ENCODE results near the gene GPC6.

Gene GPC6

GRCh38 chr13:94129490-94129894 is 902.9 kb downstream of the GPC6 start:
- no peak overlapping the region for H3K4me3 Mint-ChIP-seq
- H3K27ac Mint-ChIP-seq: peak overlapping the region; percentile 46
- no peaks in the 10 kb centered on the region for H3K27me3 Mint-ChIP-seq (ENCODE audit: low read depth, poor library complexity)
- TF ChIP-seq, protein P1, sequence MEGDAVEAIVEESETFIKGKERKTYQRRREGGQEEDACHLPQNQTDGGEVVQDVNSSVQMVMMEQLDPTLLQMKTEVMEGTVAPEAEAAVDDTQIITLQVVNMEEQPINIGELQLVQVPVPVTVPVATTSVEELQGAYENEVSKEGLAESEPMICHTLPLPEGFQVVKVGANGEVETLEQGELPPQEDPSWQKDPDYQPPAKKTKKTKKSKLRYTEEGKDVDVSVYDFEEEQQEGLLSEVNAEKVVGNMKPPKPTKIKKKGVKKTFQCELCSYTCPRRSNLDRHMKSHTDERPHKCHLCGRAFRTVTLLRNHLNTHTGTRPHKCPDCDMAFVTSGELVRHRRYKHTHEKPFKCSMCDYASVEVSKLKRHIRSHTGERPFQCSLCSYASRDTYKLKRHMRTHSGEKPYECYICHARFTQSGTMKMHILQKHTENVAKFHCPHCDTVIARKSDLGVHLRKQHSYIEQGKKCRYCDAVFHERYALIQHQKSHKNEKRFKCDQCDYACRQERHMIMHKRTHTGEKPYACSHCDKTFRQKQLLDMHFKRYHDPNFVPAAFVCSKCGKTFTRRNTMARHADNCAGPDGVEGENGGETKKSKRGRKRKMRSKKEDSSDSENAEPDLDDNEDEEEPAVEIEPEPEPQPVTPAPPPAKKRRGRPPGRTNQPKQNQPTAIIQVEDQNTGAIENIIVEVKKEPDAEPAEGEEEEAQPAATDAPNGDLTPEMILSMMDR (IDR thresholded peaks at IDR 0.05): no peak
- no peaks in the 10 kb centered on the region for H3K36me3 Mint-ChIP-seq (ENCODE audit: low read depth)
- peaks cover 15% of the 10 kb centered on the region for H3K4me1 Mint-ChIP-seq
- no peak for DNase-seq
- H3K9me3 Mint-ChIP-seq: no peaks in the 10 kb centered on the region

- H3K27ac Mint-ChIP-seq: no peak overlapping the region
- H3K4me3 Mint-ChIP-seq: no peak overlapping the region
- TF ChIP-seq, protein P1 (IDR thresholded peaks at IDR 0.05): no peak
- H3K27me3 Mint-ChIP-seq (ENCODE audit: low read depth, poor library complexity): no peaks in the 10 kb centered on the region
- no peaks in the 10 kb centered on the region for H3K36me3 Mint-ChIP-seq (ENCODE audit: low read depth)
- DNase-seq: no peak
- no peaks in the 10 kb centered on the region for H3K9me3 Mint-ChIP-seq
- H3K4me1 Mint-ChIP-seq: peaks cover 10% of the 10 kb centered on the region
These were observed 912.2 kb downstream of the GPC6 start for GRCh38 chr13:94138831-94139230.

- no peak for DNase-seq
- H3K4me1 Mint-ChIP-seq: peaks cover 10% of the 10 kb centered on the region
- H3K36me3 Mint-ChIP-seq (ENCODE audit: low read depth): no peaks in the 10 kb centered on the region
- H3K4me3 Mint-ChIP-seq: no peak overlapping the region
- TF ChIP-seq, protein P1 (IDR thresholded peaks at IDR 0.05): no peak
- H3K27ac Mint-ChIP-seq: no peak overlapping the region
- H3K9me3 Mint-ChIP-seq: no peaks in the 10 kb centered on the region
- H3K27me3 Mint-ChIP-seq (ENCODE audit: low read depth, poor library complexity): no peaks in the 10 kb centered on the region
These were observed 912.9 kb downstream of the GPC6 start for GRCh38 chr13:94139393-94139995.

DNA sequence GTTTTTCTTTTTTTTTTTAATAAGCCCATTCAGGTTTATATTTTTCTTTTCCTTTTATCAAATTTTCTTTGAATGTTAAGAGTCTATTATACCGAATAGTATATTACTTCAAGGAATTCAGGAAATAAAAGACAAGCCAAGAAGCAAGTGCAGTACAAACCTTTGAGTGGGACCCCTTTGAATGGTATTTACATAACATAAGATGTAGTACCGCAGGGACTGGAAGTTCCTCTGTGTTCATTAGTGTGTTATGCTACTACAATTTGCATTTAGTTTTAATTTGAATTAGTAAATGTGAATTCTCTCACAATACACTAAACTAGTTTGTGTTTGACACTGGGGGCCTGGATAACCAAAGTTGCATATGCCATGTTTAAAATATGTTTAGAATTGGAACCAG is 913.4 kb downstream of the GPC6 start:
- no peak overlapping the region for H3K27ac Mint-ChIP-seq

GRCh38 chr13:94140511-94140910 is 913.9 kb downstream of the GPC6 start:
- no peaks in the 10 kb centered on the region for H3K36me3 Mint-ChIP-seq (ENCODE audit: low read depth)
- H3K4me1 Mint-ChIP-seq: peaks cover under 1% of the 10 kb centered on the region
- H3K4me3 Mint-ChIP-seq: no peak overlapping the region
- DNase-seq: no peak
- no peak overlapping the region for H3K27ac Mint-ChIP-seq
- peaks cover 3% of the 10 kb centered on the region for H3K27me3 Mint-ChIP-seq (ENCODE audit: low read depth, poor library complexity)
- H3K9me3 Mint-ChIP-seq: no peaks in the 10 kb centered on the region
- TF ChIP-seq, protein P1 (IDR thresholded peaks at IDR 0.05): no peak

More for the DNA sequence above, 913.4 kb downstream of the GPC6 start:
- Mint-ChIP-seq H3K4me1 (peaks cover 5% of the 10 kb centered on the region), H3K27me3 (ENCODE audit: low read depth, poor library complexity) (peaks cover 2% of the 10 kb centered on the region), H3K9me3 (no peaks in the 10 kb centered on the region), H3K4me3 (no peak overlapping the region), H3K36me3 (ENCODE audit: low read depth) (no peaks in the 10 kb centered on the region)
- TF ChIP-seq, protein P1 (IDR thresholded peaks at IDR 0.05): no peak
- DNase-seq: no peak

- Mint-ChIP-seq H3K27ac (no peak overlapping the region), H3K9me3 (no peaks in the 10 kb centered on the region), H3K27me3 (ENCODE audit: low read depth, poor library complexity) (peaks cover 3% of the 10 kb centered on the region), H3K4me1 (no peaks in the 10 kb centered on the region), H3K4me3 (no peak overlapping the region), H3K36me3 (ENCODE audit: low read depth) (no peaks in the 10 kb centered on the region)
- DNase-seq: no peak
- TF ChIP-seq, protein P1 (IDR thresholded peaks at IDR 0.05): no peak
These were observed 917.2 kb downstream of the GPC6 start for GRCh38 chr13:94143624-94144350.

Measured in nephron progenitor cell (in vitro differentiated cells).